ACC112 (cell line): ENCODE data around the gene CROCC.
"Not testable (repeated sequence)": the region's sequence is repeated elsewhere in the genome, so short reads cannot be mapped to it uniquely, and the experiment has no call there.

Experiments
- H2AFZ ChIP-seq: fragments of 200-600 bp; sonication (generic); one replicate; pipeline ENCODE4 v1.6.0; 2017; ENCODE audit warnings: antibody characterized with exemption, low read length; ENCODE audit not compliant: unreplicated experiment
- H3K27ac ChIP-seq: fragments of 200-600 bp; sonication (generic); 2 replicates; pipeline ENCODE4 v1.5.1; 2014; ENCODE audit warnings: low read depth, mild to moderate bottlenecking, antibody characterized with exemption, low read length, moderate library complexity
- H3K27me3 ChIP-seq: fragments of 200-600 bp; sonication (generic); 2 replicates; pipeline ENCODE4 v1.6.1; 2014; ENCODE audit warnings: mild to moderate bottlenecking, antibody characterized with exemption, low read length, moderate library complexity, mixed read lengths; ENCODE audit not compliant: insufficient read depth
- H3K36me3 ChIP-seq: fragments of 200-600 bp; sonication (generic); 2 replicates; pipeline ENCODE4 v1.6.1; 2016; ENCODE audit warnings: mild to moderate bottlenecking, antibody characterized with exemption, low read length, moderate library complexity, mixed read lengths; ENCODE audit not compliant: insufficient read depth
- H3K4me1 ChIP-seq: fragments of 200-600 bp; sonication (generic); one replicate; pipeline ENCODE4 v1.6.1; 2016; ENCODE audit warnings: low read length, mixed read lengths; ENCODE audit not compliant: insufficient read depth, unreplicated experiment, control insufficient read depth
- H3K4me3 ChIP-seq: fragments of 200-600 bp; sonication (generic); 2 replicates; pipeline ENCODE4 v1.5.1; 2014; ENCODE audit warnings: mild to moderate bottlenecking, low read depth, low read length
- H3K79me2 ChIP-seq: fragments of 200-600 bp; sonication (generic); one replicate; pipeline ENCODE4 v1.6.0; 2016; ENCODE audit warnings: low read length; ENCODE audit not compliant: control insufficient read depth, unreplicated experiment, insufficient read depth

CROCC gene

DNA sequence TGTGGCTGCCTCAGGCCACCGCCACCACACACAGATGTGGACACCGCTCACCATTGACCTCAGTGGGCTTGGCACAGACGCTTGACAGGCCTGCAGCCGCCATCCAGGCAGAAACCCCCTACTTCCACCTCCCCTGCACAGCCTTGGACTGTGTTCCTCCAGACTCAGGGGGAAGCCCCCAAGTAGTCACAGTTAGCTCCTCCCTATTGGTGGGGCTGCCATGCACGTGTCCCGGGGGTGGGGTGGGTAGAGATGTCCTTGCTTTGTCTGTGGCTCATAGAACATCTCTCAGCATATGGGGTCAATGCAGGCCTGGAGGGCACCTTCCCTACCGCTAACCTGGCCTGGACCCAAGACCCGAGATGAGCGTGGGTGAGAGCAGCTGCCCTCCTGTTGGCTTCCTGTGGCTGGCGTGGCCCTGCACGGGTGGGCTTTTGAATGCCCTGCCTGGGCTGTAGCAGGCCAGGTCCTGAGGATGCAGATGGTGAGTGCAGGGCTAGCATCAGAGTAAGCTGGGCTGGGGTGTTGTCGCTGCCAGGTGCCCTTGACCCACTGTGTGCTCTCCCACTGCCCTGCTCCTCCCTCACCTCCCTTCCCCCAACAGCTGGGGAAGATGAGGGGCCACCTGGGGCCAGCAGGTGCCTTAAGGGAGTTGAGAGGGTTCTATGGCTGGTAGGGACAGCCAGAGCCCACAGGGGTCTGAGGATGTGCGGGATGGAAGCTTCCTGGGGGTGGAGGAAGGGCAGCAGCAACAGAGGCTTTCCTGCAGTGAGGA is 6.2 kb downstream of the CROCC start:
- Histone ChIP-seq H3K4me1 (no peaks in the 10 kb centered on the region), H3K4me3 (no peak overlapping the region), H3K27ac (no peak overlapping the region), H2AFZ (no peak overlapping the region), H3K79me2 (no peaks in the 10 kb centered on the region), H3K27me3 (no peaks in the 10 kb centered on the region), H3K36me3 (no peaks in the 10 kb centered on the region)

- H3K27ac ChIP-seq, H3K79me2 ChIP-seq, H3K4me1 ChIP-seq, H3K4me3 ChIP-seq, H2AFZ ChIP-seq, H3K36me3 ChIP-seq, H3K27me3 ChIP-seq: not testable (repeated sequence)
Observed at GRCh38 chr1:16929146-16930041, 7.7 kb downstream of the CROCC start.

DNA sequence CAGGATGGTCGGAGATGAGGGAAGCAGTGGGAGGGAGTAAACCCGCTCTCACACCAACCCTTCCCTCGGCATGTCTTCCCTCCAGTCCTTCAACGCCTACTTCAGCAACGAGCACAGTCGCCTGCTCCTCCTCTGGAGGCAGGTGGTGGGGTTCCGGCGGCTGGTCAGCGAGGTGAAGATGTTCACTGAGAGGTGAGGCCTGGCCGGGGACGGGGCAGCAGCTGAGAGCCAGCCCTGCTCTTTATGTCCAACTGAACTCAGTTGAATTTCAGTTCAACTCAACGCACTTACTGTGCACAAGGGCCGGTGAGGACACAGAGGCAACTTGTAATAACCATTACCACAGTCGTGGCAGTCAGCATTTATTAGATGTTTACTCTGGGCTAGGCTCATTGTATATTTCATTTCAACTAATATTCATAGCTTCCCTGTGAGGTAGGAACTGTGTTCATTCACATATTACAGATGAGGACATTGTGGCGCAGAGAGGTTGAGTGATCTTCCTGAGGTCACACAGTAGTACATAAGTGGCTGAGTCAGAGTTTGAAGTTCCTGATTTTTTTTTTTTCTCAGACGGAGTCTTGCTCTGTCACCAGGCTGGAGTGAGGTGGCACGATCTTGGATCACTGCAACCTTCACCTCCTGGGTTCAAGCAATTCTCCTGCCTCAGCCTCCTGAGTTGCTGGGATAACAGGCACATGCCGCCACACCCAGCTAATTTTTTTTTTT is 9.6 kb downstream of the CROCC start:
- H3K27ac ChIP-seq, H2AFZ ChIP-seq, H3K79me2 ChIP-seq, H3K4me3 ChIP-seq, H3K4me1 ChIP-seq, H3K27me3 ChIP-seq, H3K36me3 ChIP-seq: not testable (repeated sequence)

DNA sequence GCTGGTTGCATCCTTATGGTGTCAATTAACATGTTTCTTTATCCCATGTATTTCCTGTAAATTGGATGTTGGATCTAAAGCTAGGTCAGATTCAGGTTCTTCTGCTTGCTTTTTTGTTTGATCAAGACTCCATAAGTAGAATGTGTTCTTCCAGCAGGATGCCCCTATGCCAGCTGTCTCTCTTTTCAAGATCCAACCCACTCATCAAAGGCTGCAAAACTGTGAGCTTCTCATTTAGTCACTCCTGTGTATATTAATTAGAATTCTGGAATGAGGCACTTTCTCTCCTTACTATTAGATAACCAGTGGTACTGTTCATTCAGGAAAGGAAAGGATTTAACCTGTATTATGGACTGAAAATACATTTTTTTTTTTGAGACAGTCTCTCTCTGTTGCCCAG is 12.2 kb downstream of the CROCC start:
- not testable (repeated sequence) for H3K27ac ChIP-seq, H3K79me2 ChIP-seq, H3K36me3 ChIP-seq, H2AFZ ChIP-seq, H3K4me3 ChIP-seq, H3K27me3 ChIP-seq, H3K4me1 ChIP-seq

GRCh38 chr1:16936580-16936979 is 14.8 kb downstream of the CROCC start:
- H3K36me3 ChIP-seq, H3K27ac ChIP-seq, H3K4me1 ChIP-seq, H3K79me2 ChIP-seq, H3K27me3 ChIP-seq, H3K4me3 ChIP-seq, H2AFZ ChIP-seq: not testable (repeated sequence)

- Histone ChIP-seq H3K27me3 (no peaks in the 10 kb centered on the region), H3K4me3 (no peak overlapping the region), H3K79me2 (no peaks in the 10 kb centered on the region), H3K36me3 (no peaks in the 10 kb centered on the region), H3K4me1 (no peaks in the 10 kb centered on the region), H3K27ac (no peak overlapping the region), H2AFZ (no peak overlapping the region)
Observed at GRCh38 chr1:16938351-16939321, 16.9 kb downstream of the CROCC start.

DNA sequence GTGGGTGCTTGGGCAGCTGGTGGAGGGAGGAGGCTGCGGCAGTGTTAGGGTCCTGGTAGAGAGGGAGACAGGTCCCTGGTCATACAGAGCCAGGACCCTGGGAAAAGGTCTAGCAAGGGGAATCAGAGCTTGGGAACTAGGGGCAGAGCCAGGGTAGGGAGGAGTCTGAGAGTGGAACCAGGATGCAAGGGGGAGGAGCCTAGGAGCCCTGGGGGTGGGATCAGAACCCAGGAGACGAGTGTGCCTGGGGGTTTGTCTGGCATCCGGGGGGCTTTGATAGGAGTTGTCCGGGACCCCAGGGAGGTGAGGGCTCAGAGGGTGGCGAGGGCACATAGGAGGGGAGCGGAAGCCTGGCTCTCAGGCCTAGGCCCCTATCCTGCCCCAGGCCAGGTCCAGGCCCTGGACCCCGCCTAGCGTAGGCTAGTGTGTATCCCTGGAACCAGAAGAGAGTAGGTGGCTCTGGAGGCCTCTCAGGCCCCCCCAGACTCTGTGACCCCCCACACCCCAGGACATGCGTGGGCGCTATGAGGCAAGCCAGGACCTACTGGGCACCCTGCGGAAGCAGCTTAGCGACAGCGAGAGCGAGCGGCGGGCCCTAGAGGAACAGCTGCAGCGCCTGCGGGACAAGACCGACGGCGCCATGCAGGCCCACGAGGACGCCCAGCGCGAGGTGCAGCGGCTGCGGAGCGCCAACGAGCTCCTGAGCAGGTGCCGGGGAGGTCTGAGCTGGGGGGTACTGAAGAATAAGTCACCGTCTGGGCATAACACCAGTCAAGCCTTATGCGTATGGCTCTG is 17.9 kb downstream of the CROCC start:
- not testable (repeated sequence) for H3K79me2 ChIP-seq, H3K36me3 ChIP-seq, H3K27me3 ChIP-seq, H3K27ac ChIP-seq, H3K4me1 ChIP-seq, H3K4me3 ChIP-seq, H2AFZ ChIP-seq

- Histone ChIP-seq H3K79me2 (no peaks in the 10 kb centered on the region), H2AFZ (no peak overlapping the region), H3K4me1 (no peaks in the 10 kb centered on the region), H3K36me3 (no peaks in the 10 kb centered on the region), H3K27me3 (no peaks in the 10 kb centered on the region), H3K27ac (no peak overlapping the region), H3K4me3 (no peak overlapping the region)
Observed at GRCh38 chr1:16944038-16944437, 22.3 kb downstream of the CROCC start.

DNA sequence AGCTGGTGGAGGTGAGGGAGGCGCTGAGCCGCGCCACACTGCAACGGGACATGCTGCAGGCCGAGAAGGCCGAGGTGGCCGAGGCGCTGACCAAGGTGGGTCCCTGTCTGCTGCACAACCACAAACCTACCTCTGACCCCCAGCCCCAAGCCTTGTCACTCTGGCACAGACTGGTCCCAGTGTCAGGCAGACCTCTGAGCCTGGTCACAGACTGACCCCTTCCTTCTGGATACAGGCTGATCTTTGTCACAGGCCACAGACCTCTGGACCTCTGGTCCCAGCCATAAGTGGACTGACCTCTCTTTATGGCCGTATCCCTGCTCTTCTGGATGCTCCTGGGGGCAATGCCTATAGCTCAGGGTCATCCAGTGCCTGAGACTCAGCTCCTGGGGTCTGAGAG is 23.8 kb downstream of the CROCC start:
- H3K4me1 ChIP-seq, H3K79me2 ChIP-seq, H2AFZ ChIP-seq, H3K4me3 ChIP-seq, H3K27ac ChIP-seq, H3K36me3 ChIP-seq, H3K27me3 ChIP-seq: not testable (repeated sequence)
